HAP-1 (cell line): ENCODE measurements around the gene KEL.

ENCODE experiments used
- DNase-seq, 2 experiments: peaks; one replicate each; pipeline ENCODE4 v3.0.0-alpha.2; 2016 to 2020; ENCODE audit warnings: low spot score in 2 of 2
- H3K27me3 ChIP-seq: fragments of 250-450 bp; sonication (Bioruptor Pico); 2 replicates; pipeline ENCODE4 v1.5.1; 2020; ENCODE audit warnings: low read depth, mild to moderate bottlenecking, moderate library complexity
- H3K36me3 ChIP-seq: fragments of 250-450 bp; sonication (Bioruptor Pico); replicated peaks from 2 replicates; pipeline ENCODE4 v1.5.1; 2020; ENCODE audit warnings: mild to moderate bottlenecking
- H3K4me1 ChIP-seq: fragments of 250-450 bp; sonication (Bioruptor Pico); 2 replicates; pipeline ENCODE4 v1.5.1; 2020; ENCODE audit warnings: mild to moderate bottlenecking
- H3K4me3 ChIP-seq: fragments of 250-450 bp; sonication (Bioruptor Pico); 2 replicates; pipeline ENCODE4 v1.5.1; 2020; ENCODE audit warnings: mild to moderate bottlenecking, moderate library complexity
- H3K9me3 ChIP-seq: fragments of 250-450 bp; sonication (Bioruptor Pico); 2 replicates; pipeline ENCODE4 v1.5.1; 2020; ENCODE audit warnings: mild to moderate bottlenecking, moderate library complexity
- in situ Hi-C: fragments of 300-500 bp; cut with MboI; formaldehyde crosslinking; loops from 3 replicates; pipeline ENCODE4 v1.14.3; 2020; ENCODE audit warnings: low sequenced_read_pairs, inconsistent platforms, mixed read lengths

Gene KEL

GRCh38 chr7:142932386-142933091 lies 29.6 kb downstream of the KEL start:
- no peaks in the 10 kb centered on the region for H3K27me3 ChIP-seq
- in situ Hi-C loops: no loop called here
- no peaks in the 10 kb centered on the region for H3K4me1 ChIP-seq
- no peaks in the 10 kb centered on the region for H3K36me3 ChIP-seq
- H3K9me3 ChIP-seq: no peaks in the 10 kb centered on the region
- no peak for DNase-seq
- no peak overlapping the region for H3K4me3 ChIP-seq

GRCh38 chr7:142930126-142930730 lies 31.9 kb downstream of the KEL start:
- Histone ChIP-seq H3K4me3 (no peak overlapping the region), H3K27me3 (no peaks in the 10 kb centered on the region), H3K4me1 (no peaks in the 10 kb centered on the region), H3K36me3 (no peaks in the 10 kb centered on the region), H3K9me3 (no peaks in the 10 kb centered on the region)
- DNase-seq: no peak
- in situ Hi-C loops: no loop called here

- Histone ChIP-seq H3K4me1 (no peaks in the 10 kb centered on the region), H3K27me3 (no peaks in the 10 kb centered on the region), H3K36me3 (no peaks in the 10 kb centered on the region), H3K9me3 (no peaks in the 10 kb centered on the region), H3K4me3 (no peak overlapping the region)
- in situ Hi-C loops: no loop called here
- no peak for DNase-seq
Measured at GRCh38 chr7:142927949-142928348, 34.2 kb downstream of the KEL start.

GRCh38 chr7:142927085-142927745 lies 34.9 kb downstream of the KEL start:
- in situ Hi-C loops: no loop called here
- no peak for DNase-seq
- H3K4me3 ChIP-seq: no peak overlapping the region

GRCh38 chr7:142925413-142925812 lies 36.8 kb downstream of the KEL start:
- H3K4me3 ChIP-seq: no peak overlapping the region
- H3K4me1 ChIP-seq: no peaks in the 10 kb centered on the region
- no peaks in the 10 kb centered on the region for H3K27me3 ChIP-seq
- in situ Hi-C loops: no loop called here
- H3K36me3 ChIP-seq: no peaks in the 10 kb centered on the region
- no peaks in the 10 kb centered on the region for H3K9me3 ChIP-seq
- DNase-seq: peak in 1 of 2 experiments; percentile 18

More at GRCh38 chr7:142927085-142927745, 34.9 kb downstream of the KEL start:
- H3K36me3 ChIP-seq: no peaks in the 10 kb centered on the region
- H3K27me3 ChIP-seq: no peaks in the 10 kb centered on the region
- no peaks in the 10 kb centered on the region for H3K4me1 ChIP-seq
- H3K9me3 ChIP-seq: no peaks in the 10 kb centered on the region

- in situ Hi-C loops: no loop called here
- no peak for DNase-seq
- no peaks in the 10 kb centered on the region for H3K36me3 ChIP-seq
- no peaks in the 10 kb centered on the region for H3K4me1 ChIP-seq
- H3K4me3 ChIP-seq: no peak overlapping the region
- H3K9me3 ChIP-seq: no peaks in the 10 kb centered on the region
- no peaks in the 10 kb centered on the region for H3K27me3 ChIP-seq
Measured at GRCh38 chr7:142923391-142923790, 38.8 kb downstream of the KEL start.

- H3K36me3 ChIP-seq: no peaks in the 10 kb centered on the region
Measured at GRCh38 chr7:142919656-142920055, 42.5 kb downstream of the KEL start.

GRCh38 chr7:142918901-142919300 lies 43.3 kb downstream of the KEL start:
- no peaks in the 10 kb centered on the region for H3K9me3 ChIP-seq
- H3K27me3 ChIP-seq: no peaks in the 10 kb centered on the region
- DNase-seq: no peak
- no peaks in the 10 kb centered on the region for H3K4me1 ChIP-seq
- H3K4me3 ChIP-seq: no peak overlapping the region
- H3K36me3 ChIP-seq: no peaks in the 10 kb centered on the region
- in situ Hi-C loops: no loop called here

More at GRCh38 chr7:142919656-142920055, 42.5 kb downstream of the KEL start:
- no peak for DNase-seq
- Histone ChIP-seq H3K9me3 (no peaks in the 10 kb centered on the region), H3K4me1 (no peaks in the 10 kb centered on the region), H3K27me3 (no peaks in the 10 kb centered on the region), H3K4me3 (no peak overlapping the region)
- in situ Hi-C loops: no loop called here

GRCh38 chr7:142917447-142917846 lies 44.7 kb downstream of the KEL start:
- in situ Hi-C loops: no loop called here
- no peak for DNase-seq
- H3K4me1 ChIP-seq: no peaks in the 10 kb centered on the region
- no peak overlapping the region for H3K4me3 ChIP-seq
- H3K27me3 ChIP-seq: no peaks in the 10 kb centered on the region
- no peaks in the 10 kb centered on the region for H3K9me3 ChIP-seq
- no peaks in the 10 kb centered on the region for H3K36me3 ChIP-seq

- H3K4me3 ChIP-seq: no peak overlapping the region
- H3K4me1 ChIP-seq: no peaks in the 10 kb centered on the region
- in situ Hi-C loops: no loop called here
- H3K27me3 ChIP-seq: no peaks in the 10 kb centered on the region
- no peak for DNase-seq
- H3K36me3 ChIP-seq: no peaks in the 10 kb centered on the region
- no peaks in the 10 kb centered on the region for H3K9me3 ChIP-seq
Measured at GRCh38 chr7:142916508-142916907, 45.7 kb downstream of the KEL start.

GRCh38 chr7:142915315-142915714 lies 46.8 kb downstream of the KEL start:
- DNase-seq: no peak
- no peaks in the 10 kb centered on the region for H3K36me3 ChIP-seq
- no peaks in the 10 kb centered on the region for H3K9me3 ChIP-seq
- no peaks in the 10 kb centered on the region for H3K4me1 ChIP-seq
- in situ Hi-C loops: no loop called here
- H3K4me3 ChIP-seq: no peak overlapping the region
- peaks cover 4% of the 10 kb centered on the region; the same call in 1 of the 2 replicates for H3K27me3 ChIP-seq

- in situ Hi-C loops: no loop called here
- Histone ChIP-seq H3K36me3 (no peaks in the 10 kb centered on the region), H3K9me3 (no peaks in the 10 kb centered on the region), H3K27me3 (peaks cover 4% of the 10 kb centered on the region; the same call in 1 of the 2 replicates), H3K4me1 (no peaks in the 10 kb centered on the region), H3K4me3 (no peak overlapping the region)
- no peak for DNase-seq
Measured at GRCh38 chr7:142914121-142914520, 48.0 kb downstream of the KEL start.

- no peak overlapping the region for H3K4me3 ChIP-seq
- no peaks in the 10 kb centered on the region for H3K9me3 ChIP-seq
- no peaks in the 10 kb centered on the region for H3K36me3 ChIP-seq
- in situ Hi-C loops: no loop called here
- H3K27me3 ChIP-seq: peaks cover 4% of the 10 kb centered on the region; the same call in 1 of the 2 replicates
- DNase-seq: no peak
- H3K4me1 ChIP-seq: no peaks in the 10 kb centered on the region
Measured at GRCh38 chr7:142913566-142913965, 48.6 kb downstream of the KEL start.

- in situ Hi-C loops: no loop called here
- no peaks in the 10 kb centered on the region for H3K9me3 ChIP-seq
Measured at GRCh38 chr7:142913051-142913450, 49.1 kb downstream of the KEL start.

More at GRCh38 chr7:142913051-142913450, 49.1 kb downstream of the KEL start:
- DNase-seq: no peak
- Histone ChIP-seq H3K4me1 (no peaks in the 10 kb centered on the region), H3K27me3 (peaks cover 4% of the 10 kb centered on the region; the same call in 1 of the 2 replicates), H3K36me3 (no peaks in the 10 kb centered on the region), H3K4me3 (no peak overlapping the region)
